GM18499 (cell line): ENCODE results near the gene MGLL.

Experiments used
- ATAC-seq: cut with Tn5 transposase; IDR thresholded peaks from one replicate; pipeline ENCODE4 v1.9.1; 2021; ENCODE audit warnings: moderate number of reproducible peaks; ENCODE audit not compliant: insufficient read depth, unreplicated experiment

Gene MGLL

GRCh38 chr3:127777332-127777731 is 45.0 kb downstream of the MGLL start:
- ATAC-seq = no peak

GRCh38 chr3:127776347-127776746 is 46.0 kb downstream of the MGLL start:
- no peak for ATAC-seq

GRCh38 chr3:127775398-127776109 is 46.8 kb downstream of the MGLL start:
- no peak for ATAC-seq

- no peak for ATAC-seq
These were observed 47.7 kb downstream of the MGLL start for GRCh38 chr3:127774647-127775046.

- no peak for ATAC-seq
These were observed 48.4 kb downstream of the MGLL start for GRCh38 chr3:127773752-127774395.

GRCh38 chr3:127772827-127773751 is 49.2 kb downstream of the MGLL start:
- ATAC-seq = no peak

GRCh38 chr3:127772273-127772672 is 50.0 kb downstream of the MGLL start:
- no peak for ATAC-seq

- no peak for ATAC-seq
These were observed 50.6 kb downstream of the MGLL start for GRCh38 chr3:127771746-127772145.

- no peak for ATAC-seq
These were observed 51.5 kb downstream of the MGLL start for GRCh38 chr3:127770671-127771355.

GRCh38 chr3:127769284-127770081 is 52.8 kb downstream of the MGLL start:
- ATAC-seq = no peak

- ATAC-seq = no peak
These were observed 53.8 kb downstream of the MGLL start for GRCh38 chr3:127768346-127769008.

GRCh38 chr3:127767126-127767525 is 55.2 kb downstream of the MGLL start:
- ATAC-seq = no peak

GRCh38 chr3:127765735-127766134 is 56.6 kb downstream of the MGLL start:
- no peak for ATAC-seq

GRCh38 chr3:127764841-127765362 is 57.4 kb downstream of the MGLL start:
- ATAC-seq = no peak

GRCh38 chr3:127764301-127764700 is 58.0 kb downstream of the MGLL start:
- ATAC-seq = no peak

GRCh38 chr3:127763816-127764215 is 58.5 kb downstream of the MGLL start:
- no peak for ATAC-seq

GRCh38 chr3:127763337-127763736 is 59.0 kb downstream of the MGLL start:
- ATAC-seq = no peak

- no peak for ATAC-seq
These were observed 59.6 kb downstream of the MGLL start for GRCh38 chr3:127762787-127763105.
